Transverse colon (tissue), 4 donors: ENCODE measurements around the gene SMAD6. TPM values are rescaled to one million over a fixed set of nuclear protein-coding genes. Genes with fewer than 3 reads are reported as not detected.

Experiments used
- DNase-seq: peaks from one replicate; pipeline ENCODE4 v3.0.0-alpha.2; 2019
- H3K27ac ChIP-seq, 4 donors: fragments of 200-600 bp; sonication (generic); 2 replicates each; pipeline ENCODE4 v1.5.1; 2016 to 2018; ENCODE audit warnings: inconsistent platforms in 4 of 4
- H3K27me3 ChIP-seq: fragments of 200-600 bp; sonication (generic); 2 replicates; pipeline ENCODE4 v1.5.1; 2017; ENCODE audit warnings: inconsistent platforms
- H3K36me3 ChIP-seq, 4 donors: fragments of 200-600 bp; sonication (generic); 2 replicates each; pipeline ENCODE4 v1.5.1; 2017 to 2019; ENCODE audit warnings: inconsistent platforms in 4 of 4
- H3K4me1 ChIP-seq, 4 donors: fragments of 200-600 bp; sonication (generic); 2 replicates each; pipeline ENCODE4 v1.5.1; 2017 to 2020; ENCODE audit warnings: inconsistent platforms in 4 of 4
- H3K4me3 ChIP-seq, 4 donors: fragments of 200-600 bp; sonication (generic); 1 replicate in 1 of 4; 2 replicates in 3 of 4; pipeline versions ENCODE4 v1.5.1 to v1.6.1; 2017 to 2019; ENCODE audit warnings: inconsistent platforms in 4 of 4
- H3K9me3 ChIP-seq, 2 donors: fragments of 200-600 bp; sonication (generic); 2 replicates each; pipeline ENCODE4 v1.5.1; 2017 to 2019; ENCODE audit warnings: inconsistent platforms in 2 of 2
- EP300 ChIP-seq: sonication (generic); formaldehyde crosslinking; IDR thresholded peaks from one replicate; pipeline ENCODE4 v1.6.1; 2017; ENCODE audit warnings: antibody characterized with exemption, low read depth
- POLR2A ChIP-seq: fragments of 450-650 bp; IDR thresholded peaks from one replicate; pipeline ENCODE4 v1.6.1; 2016; ENCODE audit warnings: antibody characterized with exemption, mild to moderate bottlenecking, moderate library complexity
- POLR2AphosphoS5 ChIP-seq, 3 donors: sonication (generic); formaldehyde crosslinking; IDR thresholded peaks; one replicate each; pipeline ENCODE4 v1.6.1; 2016; ENCODE audit warnings: antibody characterized with exemption in 3 of 3
- WGBS, 2 donors: methylation state at CpG; one replicate each; pipeline ENCODE4 v1.1.5; 2018; ENCODE audit warnings: low coverage in 1 of 2; 5-methylcytosine and 5-hydroxymethylcytosine counted together
- in situ Hi-C, 4 donors: fragments of 200-750 bp; cut with MboI; loops; one replicate each; pipeline versions ENCODE4 v1.15.0 to v1.15.1; 2017; ENCODE audit warnings: low sequenced_read_pairs in 3 of 4, low pct_ligation_motif_present in 1 of 4, low pct_unique_long_range_greater_than_20kb in 1 of 4
- intact Hi-C: fragments of 100-400 bp; cut with DNase I; formaldehyde crosslinking; loops from one replicate; pipeline ENCODE4 v1.15.1; 2023; ENCODE audit warnings: low total_unique reads
- total RNA-seq, 4 donors: library from RNA; depleted of rRNA; stranded (reverse); fragments of >200 nt; gene quantifications; one replicate each; pipeline ENCODE4 v1.1.0, GENCODE V29; 2016
- TF ChIP-seq, protein P1 (sequence below), 5 experiments: fragments of 200-600 bp in 3 of 5; fragments of 450-650 bp in 2 of 5; sonication (generic) in 3 of 5; IDR thresholded peaks; 1 replicate in 2 of 5; 2 replicates in 3 of 5; pipeline ENCODE4 v1.5.1; 2016 to 2017; ENCODE audit warnings: antibody characterized with exemption in 5 of 5, inconsistent platforms in 3 of 5, mild to moderate bottlenecking in 2 of 5, moderate library complexity in 1 of 5

The SMAD6 gene
- total RNA-seq, 4 donors from 2014 or later, result 6.7 to 214 (median 9.3) TPM

DNA sequence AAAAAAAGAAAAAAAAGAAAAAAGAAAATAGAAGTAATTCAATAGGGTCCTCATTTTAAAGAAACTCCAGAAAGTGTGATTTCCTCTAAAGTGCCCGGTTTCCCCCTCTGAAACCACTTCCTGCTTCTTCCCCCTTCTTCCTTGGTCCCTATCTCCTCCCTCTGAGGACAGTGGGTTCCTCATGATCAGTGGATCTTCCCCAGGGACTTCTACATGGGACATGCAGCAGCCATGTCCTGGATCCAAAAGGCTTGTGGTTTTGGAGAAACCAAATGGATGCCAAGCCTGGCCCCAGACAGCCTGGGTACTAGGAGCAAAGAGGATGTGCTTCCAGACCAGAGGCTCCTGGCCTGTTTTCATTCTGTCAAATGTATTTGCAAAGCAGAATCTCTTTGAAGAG is 26.6 kb upstream of the SMAD6 start:
- Histone ChIP-seq H3K9me3 (no peaks in the 10 kb centered on the region), H3K36me3 (no peaks in the 10 kb centered on the region), H3K4me3 (no peak overlapping the region), H3K4me1 (peaks cover 0 to 14% (median 5%) of the 10 kb centered on the region in 4 donors), H3K27me3 (no peaks in the 10 kb centered on the region), H3K27ac (no peak overlapping the region)
- TF ChIP-seq, protein P1, sequence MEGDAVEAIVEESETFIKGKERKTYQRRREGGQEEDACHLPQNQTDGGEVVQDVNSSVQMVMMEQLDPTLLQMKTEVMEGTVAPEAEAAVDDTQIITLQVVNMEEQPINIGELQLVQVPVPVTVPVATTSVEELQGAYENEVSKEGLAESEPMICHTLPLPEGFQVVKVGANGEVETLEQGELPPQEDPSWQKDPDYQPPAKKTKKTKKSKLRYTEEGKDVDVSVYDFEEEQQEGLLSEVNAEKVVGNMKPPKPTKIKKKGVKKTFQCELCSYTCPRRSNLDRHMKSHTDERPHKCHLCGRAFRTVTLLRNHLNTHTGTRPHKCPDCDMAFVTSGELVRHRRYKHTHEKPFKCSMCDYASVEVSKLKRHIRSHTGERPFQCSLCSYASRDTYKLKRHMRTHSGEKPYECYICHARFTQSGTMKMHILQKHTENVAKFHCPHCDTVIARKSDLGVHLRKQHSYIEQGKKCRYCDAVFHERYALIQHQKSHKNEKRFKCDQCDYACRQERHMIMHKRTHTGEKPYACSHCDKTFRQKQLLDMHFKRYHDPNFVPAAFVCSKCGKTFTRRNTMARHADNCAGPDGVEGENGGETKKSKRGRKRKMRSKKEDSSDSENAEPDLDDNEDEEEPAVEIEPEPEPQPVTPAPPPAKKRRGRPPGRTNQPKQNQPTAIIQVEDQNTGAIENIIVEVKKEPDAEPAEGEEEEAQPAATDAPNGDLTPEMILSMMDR (IDR thresholded peaks at IDR 0.05), result no peak
- TF ChIP-seq POLR2A (no peak), EP300 (no peak), POLR2AphosphoS5 (IDR thresholded peaks at IDR 0.05) (no peak)
- in situ Hi-C loops (no loop called here), intact Hi-C loops (no loop called here)
- no peak for DNase-seq
- WGBS, 2 donors, result 50 to 59% methylated on average over 1 of the region's 1 CpG

DNA sequence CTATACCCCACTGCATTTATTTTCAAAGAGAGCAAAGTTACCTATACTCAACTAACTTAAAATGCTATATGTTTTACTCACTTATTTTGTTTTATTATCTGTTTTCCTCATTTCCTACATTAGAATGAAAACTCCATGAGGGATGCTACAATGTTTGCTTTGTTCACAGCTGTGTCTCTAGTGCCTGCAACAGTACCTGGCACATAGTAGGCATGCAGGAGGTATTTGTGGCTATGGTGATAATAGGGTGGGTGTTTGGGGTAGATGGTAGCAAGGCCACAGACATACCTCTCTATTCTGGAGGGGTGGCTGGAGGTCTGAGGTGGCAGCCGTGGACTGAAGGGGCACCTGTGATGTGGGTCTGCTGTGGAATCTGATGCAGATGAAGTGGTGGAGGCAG is 24.7 kb upstream of the SMAD6 start:
- Histone ChIP-seq H3K9me3 (no peaks in the 10 kb centered on the region), H3K4me3 (no peak overlapping the region), H3K4me1 (peaks cover 0 to 8% (median 1%) of the 10 kb centered on the region in 4 donors), H3K27ac (no peak overlapping the region), H3K27me3 (no peaks in the 10 kb centered on the region), H3K36me3 (no peaks in the 10 kb centered on the region)
- in situ Hi-C loops, result no loop called here
- no peak for DNase-seq
- 90% methylated on average over 1 of the region's 1 CpG; no CpG with 5 or more reads in 1 of the 2 donors for WGBS, 2 donors
- intact Hi-C loops, result no loop called here
- TF ChIP-seq POLR2AphosphoS5 (IDR thresholded peaks at IDR 0.05), result no peak
- no peak for TF ChIP-seq POLR2A
- no peak for TF ChIP-seq EP300
- TF ChIP-seq, protein P1 (IDR thresholded peaks at IDR 0.05), result no peak

DNA sequence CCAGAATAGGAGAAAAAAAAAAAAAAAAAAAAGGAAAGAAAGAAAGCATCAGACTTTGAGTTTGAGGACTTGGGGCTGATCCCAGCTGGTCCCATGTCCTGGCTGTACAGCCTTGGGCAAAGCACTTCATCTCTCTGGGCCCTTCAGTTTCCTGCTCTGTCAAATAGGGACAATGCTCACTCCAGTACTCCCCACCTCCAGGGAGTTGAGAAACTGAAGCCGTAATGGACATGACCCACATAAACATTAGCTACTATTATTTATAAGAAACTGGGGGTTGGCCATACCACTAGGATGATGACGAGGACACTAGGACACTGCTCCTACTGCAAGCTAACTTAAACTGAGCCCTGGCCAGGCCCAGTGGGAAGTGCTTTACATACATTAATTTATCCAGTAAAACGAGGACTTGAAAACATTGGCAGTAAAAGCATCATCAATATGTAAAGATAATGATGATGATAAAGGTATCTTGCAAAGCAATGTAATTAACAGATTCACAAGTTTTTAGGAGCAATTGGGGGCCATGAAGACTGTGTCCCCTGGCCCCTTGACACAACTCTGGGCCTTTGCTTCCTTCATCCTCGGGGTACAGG is 22.9 kb upstream of the SMAD6 start:
- no peak overlapping the region for H3K4me3 ChIP-seq
- intact Hi-C loops (no loop called here), in situ Hi-C loops (no loop called here)
- no peaks in the 10 kb centered on the region for H3K36me3 ChIP-seq
- H3K4me1 ChIP-seq, result peaks cover 0 to 4% (median 0%) of the 10 kb centered on the region in 4 donors
- TF ChIP-seq POLR2AphosphoS5 (IDR thresholded peaks at IDR 0.05) (no peak), EP300 (no peak), POLR2A (no peak)
- TF ChIP-seq, protein P1 (IDR thresholded peaks at IDR 0.05), result no peak
- DNase-seq, result no peak
- H3K27me3 ChIP-seq, result no peaks in the 10 kb centered on the region
- H3K27ac ChIP-seq, result no peak overlapping the region
- WGBS, 2 donors, result 75% methylated on average over 4 of the region's 4 CpGs; no CpG with 5 or more reads in 1 of the 2 donors
- H3K9me3 ChIP-seq, result no peaks in the 10 kb centered on the region

DNA sequence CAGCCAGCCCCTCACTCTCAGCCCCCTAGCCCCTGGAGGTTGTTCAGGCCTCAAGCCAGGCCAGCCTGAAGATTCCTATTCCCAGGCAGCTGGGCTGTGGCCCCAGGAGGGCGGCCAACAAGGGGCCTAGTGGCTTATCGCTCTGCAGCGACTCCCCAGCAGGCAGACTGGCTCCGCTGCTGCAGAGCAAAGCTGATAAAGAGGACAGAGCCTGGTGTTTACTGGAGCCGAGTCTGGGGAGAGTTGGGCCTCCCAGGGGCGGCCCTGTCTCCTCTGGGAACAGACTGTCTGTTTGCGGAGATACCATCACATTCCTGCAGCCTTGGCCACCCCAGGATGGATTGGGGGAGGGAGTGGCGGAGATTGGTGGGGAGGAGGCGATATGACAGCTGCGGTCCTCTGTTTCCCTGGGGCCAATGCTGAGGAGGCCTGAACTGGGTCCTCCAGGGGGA is 22.4 kb upstream of the SMAD6 start:
- H3K36me3 ChIP-seq, result no peaks in the 10 kb centered on the region
- H3K9me3 ChIP-seq, result no peaks in the 10 kb centered on the region
- H3K27ac ChIP-seq, result no peak overlapping the region
- H3K27me3 ChIP-seq, result no peaks in the 10 kb centered on the region
- in situ Hi-C loops (no loop called here), intact Hi-C loops (no loop called here)
- DNase-seq, result no peak
- WGBS, 2 donors, result 86% methylated on average over 10 of the region's 10 CpGs; no CpG with 5 or more reads in 1 of the 2 donors
- no peak for TF ChIP-seq EP300
- TF ChIP-seq POLR2A, result no peak
- TF ChIP-seq, protein P1 (IDR thresholded peaks at IDR 0.05), result no peak
- no peak for TF ChIP-seq POLR2AphosphoS5 (IDR thresholded peaks at IDR 0.05)
- H3K4me3 ChIP-seq, result no peak overlapping the region
- H3K4me1 ChIP-seq, result peaks cover 0 to 2% (median 0%) of the 10 kb centered on the region in 4 donors
